GM12874 (cell line): ENCODE data around the gene TCP11.

Experiments used
- CTCF ChIP-seq: IDR thresholded peaks from 2 replicates; pipeline ENCODE4 v1.5.1; 2011; ENCODE audit warnings: low read depth, mild to moderate bottlenecking, control low read depth, low read length, moderate library complexity; ENCODE audit not compliant: insufficient read depth

TCP11 gene

GRCh38 chr6:35073766-35074471 lies 67.2 kb downstream of the TCP11 start:
- TF ChIP-seq CTCF: no peak

GRCh38 chr6:35073211-35073610 lies 67.9 kb downstream of the TCP11 start:
- no peak for TF ChIP-seq CTCF

- no peak for TF ChIP-seq CTCF
Measured at GRCh38 chr6:35072698-35073055, 68.5 kb downstream of the TCP11 start.

GRCh38 chr6:35072051-35072697 lies 69.0 kb downstream of the TCP11 start:
- TF ChIP-seq CTCF: no peak

- no peak for TF ChIP-seq CTCF
Measured at GRCh38 chr6:35071347-35071994, 69.7 kb downstream of the TCP11 start.

GRCh38 chr6:35070111-35070510 lies 71.0 kb downstream of the TCP11 start:
- no peak for TF ChIP-seq CTCF

- TF ChIP-seq CTCF: no peak
Measured at GRCh38 chr6:35069262-35069661, 71.9 kb downstream of the TCP11 start.
